Neural cell (in vitro differentiated cells): ENCODE data around the gene MREG.

ENCODE experiments used
- EP300 ChIP-seq: fragments of 450-650 bp; conservative IDR thresholded peaks from 2 replicates; pipeline ENCODE4 v1.6.1; 2014; ENCODE audit warnings: antibody characterized with exemption, mild to moderate bottlenecking, moderate library complexity; ENCODE audit not compliant: poor library complexity, severe bottlenecking
- EZH2 ChIP-seq: fragments of 200-600, 300-800 bp; shearing (Covaris generic), sonication (generic); IDR thresholded peaks from 2 replicates; pipeline ENCODE4 v1.6.1; 2014; ENCODE audit warnings: antibody characterized with exemption, low read length, borderline replicate concordance, mild to moderate bottlenecking; ENCODE audit not compliant: insufficient read depth, poor library complexity, severe bottlenecking
- MXI1 ChIP-seq: fragments of 450-650 bp; conservative IDR thresholded peaks from 2 replicates; pipeline ENCODE4 v1.6.1; 2014; ENCODE audit warnings: antibody characterized with exemption, mild to moderate bottlenecking; ENCODE audit not compliant: poor library complexity, severe bottlenecking
- POLR2AphosphoS5 ChIP-seq: IDR thresholded peaks from 2 replicates; pipeline ENCODE4 v1.6.1; 2012
- TF ChIP-seq, protein P1 (sequence below): fragments of 450-650 bp; IDR thresholded peaks from 2 replicates; pipeline ENCODE4 v1.5.1; 2014; ENCODE audit warnings: antibody characterized with exemption, mild to moderate bottlenecking, moderate library complexity; ENCODE audit not compliant: poor library complexity, severe bottlenecking
- TF ChIP-seq, protein P2 (sequence below): IDR thresholded peaks from 2 replicates; pipeline ENCODE4 v1.6.1; 2012; ENCODE audit warnings: borderline replicate concordance

DNA sequence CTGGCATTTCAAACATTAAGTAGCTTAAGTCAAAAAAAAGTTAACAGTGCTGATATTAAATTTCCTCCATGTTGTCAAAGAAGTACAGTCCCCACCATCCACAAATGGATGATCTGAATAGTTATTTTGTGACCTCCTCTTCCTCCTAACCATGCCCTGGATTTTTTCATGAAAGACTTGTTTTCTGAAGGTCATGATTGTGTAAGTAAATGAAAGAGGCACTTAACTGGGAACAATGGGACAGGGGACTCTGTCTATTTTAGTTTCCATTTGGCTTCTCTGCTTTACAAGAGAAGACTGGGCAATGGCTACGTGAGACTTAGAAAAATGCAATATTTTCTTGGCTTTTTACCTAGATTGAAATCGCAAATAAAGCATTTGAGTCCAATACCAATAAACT is 36.1 kb upstream of the MREG start:
- TF ChIP-seq, protein P1, sequence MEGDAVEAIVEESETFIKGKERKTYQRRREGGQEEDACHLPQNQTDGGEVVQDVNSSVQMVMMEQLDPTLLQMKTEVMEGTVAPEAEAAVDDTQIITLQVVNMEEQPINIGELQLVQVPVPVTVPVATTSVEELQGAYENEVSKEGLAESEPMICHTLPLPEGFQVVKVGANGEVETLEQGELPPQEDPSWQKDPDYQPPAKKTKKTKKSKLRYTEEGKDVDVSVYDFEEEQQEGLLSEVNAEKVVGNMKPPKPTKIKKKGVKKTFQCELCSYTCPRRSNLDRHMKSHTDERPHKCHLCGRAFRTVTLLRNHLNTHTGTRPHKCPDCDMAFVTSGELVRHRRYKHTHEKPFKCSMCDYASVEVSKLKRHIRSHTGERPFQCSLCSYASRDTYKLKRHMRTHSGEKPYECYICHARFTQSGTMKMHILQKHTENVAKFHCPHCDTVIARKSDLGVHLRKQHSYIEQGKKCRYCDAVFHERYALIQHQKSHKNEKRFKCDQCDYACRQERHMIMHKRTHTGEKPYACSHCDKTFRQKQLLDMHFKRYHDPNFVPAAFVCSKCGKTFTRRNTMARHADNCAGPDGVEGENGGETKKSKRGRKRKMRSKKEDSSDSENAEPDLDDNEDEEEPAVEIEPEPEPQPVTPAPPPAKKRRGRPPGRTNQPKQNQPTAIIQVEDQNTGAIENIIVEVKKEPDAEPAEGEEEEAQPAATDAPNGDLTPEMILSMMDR: no peak
- TF ChIP-seq POLR2AphosphoS5 (no peak), EP300 (no peak), EZH2 (no peak), MXI1 (no peak)
- TF ChIP-seq, protein P2, sequence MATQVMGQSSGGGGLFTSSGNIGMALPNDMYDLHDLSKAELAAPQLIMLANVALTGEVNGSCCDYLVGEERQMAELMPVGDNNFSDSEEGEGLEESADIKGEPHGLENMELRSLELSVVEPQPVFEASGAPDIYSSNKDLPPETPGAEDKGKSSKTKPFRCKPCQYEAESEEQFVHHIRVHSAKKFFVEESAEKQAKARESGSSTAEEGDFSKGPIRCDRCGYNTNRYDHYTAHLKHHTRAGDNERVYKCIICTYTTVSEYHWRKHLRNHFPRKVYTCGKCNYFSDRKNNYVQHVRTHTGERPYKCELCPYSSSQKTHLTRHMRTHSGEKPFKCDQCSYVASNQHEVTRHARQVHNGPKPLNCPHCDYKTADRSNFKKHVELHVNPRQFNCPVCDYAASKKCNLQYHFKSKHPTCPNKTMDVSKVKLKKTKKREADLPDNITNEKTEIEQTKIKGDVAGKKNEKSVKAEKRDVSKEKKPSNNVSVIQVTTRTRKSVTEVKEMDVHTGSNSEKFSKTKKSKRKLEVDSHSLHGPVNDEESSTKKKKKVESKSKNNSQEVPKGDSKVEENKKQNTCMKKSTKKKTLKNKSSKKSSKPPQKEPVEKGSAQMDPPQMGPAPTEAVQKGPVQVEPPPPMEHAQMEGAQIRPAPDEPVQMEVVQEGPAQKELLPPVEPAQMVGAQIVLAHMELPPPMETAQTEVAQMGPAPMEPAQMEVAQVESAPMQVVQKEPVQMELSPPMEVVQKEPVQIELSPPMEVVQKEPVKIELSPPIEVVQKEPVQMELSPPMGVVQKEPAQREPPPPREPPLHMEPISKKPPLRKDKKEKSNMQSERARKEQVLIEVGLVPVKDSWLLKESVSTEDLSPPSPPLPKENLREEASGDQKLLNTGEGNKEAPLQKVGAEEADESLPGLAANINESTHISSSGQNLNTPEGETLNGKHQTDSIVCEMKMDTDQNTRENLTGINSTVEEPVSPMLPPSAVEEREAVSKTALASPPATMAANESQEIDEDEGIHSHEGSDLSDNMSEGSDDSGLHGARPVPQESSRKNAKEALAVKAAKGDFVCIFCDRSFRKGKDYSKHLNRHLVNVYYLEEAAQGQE: no peak
